Subcutaneous adipose tissue (tissue), 4 donors: ENCODE results near the gene RPS24. TPM values are rescaled to one million over a fixed set of nuclear protein-coding genes. Genes with fewer than 3 reads are reported as not detected.

Experiments used
- total RNA-seq, 4 donors: library from RNA; depleted of rRNA; stranded (reverse); fragments of >200 nt; gene quantifications; one replicate each; pipeline ENCODE4 v1.1.0, GENCODE V29; 2016
- TF ChIP-seq, protein P1 (sequence below): fragments of 450-650 bp; IDR thresholded peaks from one replicate; pipeline ENCODE4 v1.5.1; 2016; ENCODE audit warnings: low read depth, mild to moderate bottlenecking, control low read depth, antibody characterized with exemption, moderate library complexity

RPS24 gene
- total RNA-seq, 4 donors from 2014 or later = 2,158 to 3,598 (median 2,515) TPM

- TF ChIP-seq, protein P1, sequence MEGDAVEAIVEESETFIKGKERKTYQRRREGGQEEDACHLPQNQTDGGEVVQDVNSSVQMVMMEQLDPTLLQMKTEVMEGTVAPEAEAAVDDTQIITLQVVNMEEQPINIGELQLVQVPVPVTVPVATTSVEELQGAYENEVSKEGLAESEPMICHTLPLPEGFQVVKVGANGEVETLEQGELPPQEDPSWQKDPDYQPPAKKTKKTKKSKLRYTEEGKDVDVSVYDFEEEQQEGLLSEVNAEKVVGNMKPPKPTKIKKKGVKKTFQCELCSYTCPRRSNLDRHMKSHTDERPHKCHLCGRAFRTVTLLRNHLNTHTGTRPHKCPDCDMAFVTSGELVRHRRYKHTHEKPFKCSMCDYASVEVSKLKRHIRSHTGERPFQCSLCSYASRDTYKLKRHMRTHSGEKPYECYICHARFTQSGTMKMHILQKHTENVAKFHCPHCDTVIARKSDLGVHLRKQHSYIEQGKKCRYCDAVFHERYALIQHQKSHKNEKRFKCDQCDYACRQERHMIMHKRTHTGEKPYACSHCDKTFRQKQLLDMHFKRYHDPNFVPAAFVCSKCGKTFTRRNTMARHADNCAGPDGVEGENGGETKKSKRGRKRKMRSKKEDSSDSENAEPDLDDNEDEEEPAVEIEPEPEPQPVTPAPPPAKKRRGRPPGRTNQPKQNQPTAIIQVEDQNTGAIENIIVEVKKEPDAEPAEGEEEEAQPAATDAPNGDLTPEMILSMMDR = no peak
Measured at GRCh38 chr10:78015546-78015945, 18.1 kb upstream of the RPS24 start.

DNA sequence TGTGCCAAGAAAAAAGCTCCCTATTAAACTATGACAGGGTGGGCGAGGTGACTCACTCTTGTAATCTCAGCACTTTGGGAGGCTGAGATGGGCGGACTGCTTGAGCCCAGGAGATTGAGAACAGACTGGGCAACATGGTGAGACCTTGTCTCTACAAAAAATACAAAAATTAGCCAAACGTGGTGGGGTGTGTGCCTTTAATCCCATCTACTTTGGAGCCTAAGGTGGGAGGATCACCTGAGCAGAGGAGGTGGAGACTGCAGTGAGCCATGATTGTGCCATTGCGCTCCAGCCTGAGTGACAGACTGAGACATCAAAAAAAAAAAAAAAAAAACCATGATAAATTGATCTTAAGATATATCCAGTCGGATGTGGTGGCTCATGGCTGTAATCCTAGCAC is 15.8 kb upstream of the RPS24 start:
- TF ChIP-seq, protein P1 = no peak

DNA sequence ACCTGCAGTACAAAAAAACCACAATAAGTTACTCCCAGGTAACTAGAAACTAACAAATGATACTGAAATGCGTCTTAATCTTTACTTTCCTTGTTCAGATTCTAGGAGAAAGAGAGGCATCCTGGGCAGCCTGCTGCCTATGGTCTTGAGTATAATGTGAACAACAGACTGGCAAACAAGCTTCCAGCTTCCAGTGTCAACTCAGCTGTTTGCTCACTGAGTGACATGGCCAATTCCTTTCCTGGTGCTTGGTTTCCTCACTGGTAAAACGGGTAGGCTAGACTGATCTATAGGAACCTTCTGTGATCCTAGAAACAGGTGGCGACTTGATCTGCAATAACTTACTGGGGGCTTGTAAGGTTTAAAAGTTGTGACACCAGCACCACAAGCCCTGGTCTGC is 14.4 kb upstream of the RPS24 start:
- TF ChIP-seq, protein P1 = no peak

GRCh38 chr10:78021201-78021600 is 12.5 kb upstream of the RPS24 start:
- TF ChIP-seq, protein P1 = no peak

DNA sequence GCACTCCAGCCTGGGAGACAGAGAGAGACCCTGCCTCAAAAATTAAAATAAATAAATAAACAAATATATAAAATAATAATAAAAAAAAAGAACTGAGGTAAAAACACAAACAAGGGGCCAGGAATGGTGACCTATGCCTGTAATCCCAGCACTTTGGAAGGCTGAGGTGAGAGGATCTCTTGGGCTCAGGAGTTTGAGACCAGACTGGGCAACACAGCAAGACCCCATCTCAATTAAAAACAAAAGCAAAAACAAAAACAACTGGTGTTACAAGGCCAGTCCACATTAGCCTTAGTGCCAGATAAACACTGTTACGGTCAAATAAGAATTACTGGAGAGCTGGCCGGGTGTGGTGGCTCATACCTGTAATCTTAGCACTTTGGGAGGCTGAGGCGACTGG is 9.9 kb upstream of the RPS24 start:
- TF ChIP-seq, protein P1 = no peak

DNA sequence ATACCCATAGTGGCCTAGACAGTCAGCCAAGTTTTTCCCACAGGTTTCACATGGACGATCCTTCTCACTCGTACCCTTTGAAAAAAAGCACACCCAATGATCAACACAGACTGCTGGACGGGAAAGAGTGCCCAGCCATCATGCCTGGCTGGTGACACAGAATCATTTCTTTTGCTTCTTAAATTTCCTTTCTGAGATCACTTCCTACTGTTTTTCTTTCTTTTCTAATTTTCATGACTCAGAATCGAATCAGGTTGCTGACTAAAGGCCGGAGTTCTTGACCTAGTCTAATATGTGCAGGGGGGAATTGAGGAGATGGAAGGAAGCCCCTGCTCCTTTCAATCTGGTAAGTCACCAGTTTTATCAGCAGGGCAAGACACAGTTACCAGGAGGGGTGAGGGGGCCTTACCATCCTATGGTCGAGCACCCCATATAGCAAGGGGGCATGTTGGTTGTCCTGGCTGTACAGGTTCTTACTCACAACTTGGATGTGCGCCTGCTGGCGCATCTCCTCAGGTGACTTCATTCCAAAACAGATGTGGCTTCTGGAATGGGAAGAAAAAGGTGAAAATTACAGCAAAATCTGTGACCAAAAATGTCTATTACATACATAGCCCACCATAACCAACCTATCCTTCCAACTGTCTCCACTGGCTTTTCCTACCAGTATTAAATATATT is 7.8 kb upstream of the RPS24 start:
- TF ChIP-seq, protein P1 = no peak

DNA sequence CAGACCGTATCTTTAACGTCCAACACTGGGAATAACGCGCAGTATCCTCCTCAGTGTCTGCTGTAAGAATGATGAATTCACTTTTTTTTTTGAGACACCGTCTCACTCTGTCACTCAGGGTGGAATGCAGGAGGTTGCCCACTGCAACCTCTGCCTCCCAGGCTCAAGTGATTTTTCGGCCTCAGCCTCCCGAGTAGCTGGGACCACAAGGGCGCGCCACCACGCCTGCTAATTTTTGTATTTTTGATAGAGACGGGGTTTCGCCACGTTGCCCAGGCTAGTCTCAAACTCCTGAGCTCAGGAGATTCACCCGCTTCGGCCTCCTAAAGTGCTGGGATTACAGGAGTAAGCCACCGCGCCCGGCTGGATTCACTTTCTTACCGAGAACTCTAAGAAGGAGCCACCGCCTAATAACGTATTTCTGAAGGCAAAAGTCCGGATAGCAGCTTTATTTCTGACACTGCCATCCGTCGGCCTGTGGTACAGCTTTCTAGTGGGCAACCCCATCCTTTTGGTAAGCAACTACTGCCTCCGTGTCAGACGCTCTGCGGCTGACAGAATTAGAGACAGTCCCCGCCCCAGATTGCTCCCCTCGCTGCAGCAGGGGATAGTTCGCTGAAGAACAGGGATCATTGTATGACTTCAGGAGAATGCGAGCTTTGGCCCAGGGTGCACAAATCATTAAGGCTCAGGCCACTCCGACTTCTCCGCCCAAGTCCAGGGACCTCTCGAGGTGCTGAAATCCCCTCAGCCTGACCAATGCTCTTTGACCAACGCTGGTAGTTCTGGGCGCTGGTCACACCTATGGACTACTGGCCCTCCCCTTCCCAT is 5.0 kb upstream of the RPS24 start:
- TF ChIP-seq, protein P1 = no peak
